ENCODE measurements around the gene PCGF2.

Gene PCGF2

GRCh38 chr17:38702916-38703741 lies 45.0 kb downstream of the PCGF2 start:
- DNase-seq (ENCODE audit: low spot score): no peak

GRCh38 chr17:38702166-38702915 lies 45.8 kb downstream of the PCGF2 start:
- peak; percentile 95 for DNase-seq (ENCODE audit: low spot score)

- peak; percentile 31 for DNase-seq (ENCODE audit: low spot score)
These were observed 46.5 kb downstream of the PCGF2 start for GRCh38 chr17:38701504-38702165.

- no peak for DNase-seq (ENCODE audit: low spot score)
These were observed 49.4 kb downstream of the PCGF2 start for GRCh38 chr17:38698760-38699159.

- no peak for DNase-seq (ENCODE audit: low spot score)
These were observed 50.9 kb downstream of the PCGF2 start for GRCh38 chr17:38697061-38697820.

GRCh38 chr17:38693700-38694329 lies 54.3 kb downstream of the PCGF2 start:
- DNase-seq (ENCODE audit: low spot score): peak; percentile 76

GRCh38 chr17:38691154-38691553 lies 57.0 kb downstream of the PCGF2 start:
- DNase-seq (ENCODE audit: low spot score): no peak

- DNase-seq (ENCODE audit: low spot score): no peak
These were observed 57.8 kb downstream of the PCGF2 start for GRCh38 chr17:38690386-38690785.

GRCh38 chr17:38687286-38687685 lies 60.9 kb downstream of the PCGF2 start:
- peak; percentile 54 for DNase-seq (ENCODE audit: low spot score)

- DNase-seq (ENCODE audit: low spot score): no peak
These were observed 62.6 kb downstream of the PCGF2 start for GRCh38 chr17:38685491-38685890.
